Tibial nerve (tissue), 4 donors: ENCODE measurements around the gene DFFA.

Experiments used
- CTCF ChIP-seq, 5 experiments: fragments of 200-600 bp in 3 of 5; fragments of 450-650 bp in 2 of 5; sonication (generic) in 3 of 5; IDR thresholded peaks; one replicate each; pipeline ENCODE4 v1.5.1; 2016 to 2019; ENCODE audit warnings: antibody characterized with exemption in 5 of 5, mild to moderate bottlenecking in 3 of 5, moderate library complexity in 2 of 5
- EP300 ChIP-seq, 2 donors: sonication (generic); formaldehyde crosslinking; IDR thresholded peaks; one replicate each; pipeline ENCODE4 v1.6.1; 2017; ENCODE audit warnings: antibody characterized with exemption in 2 of 2, mild to moderate bottlenecking in 1 of 2
- POLR2A ChIP-seq, 2 donors: fragments of 450-650 bp; IDR thresholded peaks; one replicate each; pipeline ENCODE4 v1.6.1; 2017; ENCODE audit warnings: antibody characterized with exemption in 2 of 2, mild to moderate bottlenecking in 2 of 2, moderate library complexity in 2 of 2

GRCh38 chr1:10497109-10497508 lies 24.8 kb upstream of the DFFA start:
- TF ChIP-seq CTCF (IDR thresholded peaks at IDR 0.05): no peak
- TF ChIP-seq POLR2A (IDR thresholded peaks at IDR 0.05): no peak
- TF ChIP-seq EP300 (IDR thresholded peaks at IDR 0.05): no peak
